ENCODE results near the gene THY1.

THY1 gene

DNA sequence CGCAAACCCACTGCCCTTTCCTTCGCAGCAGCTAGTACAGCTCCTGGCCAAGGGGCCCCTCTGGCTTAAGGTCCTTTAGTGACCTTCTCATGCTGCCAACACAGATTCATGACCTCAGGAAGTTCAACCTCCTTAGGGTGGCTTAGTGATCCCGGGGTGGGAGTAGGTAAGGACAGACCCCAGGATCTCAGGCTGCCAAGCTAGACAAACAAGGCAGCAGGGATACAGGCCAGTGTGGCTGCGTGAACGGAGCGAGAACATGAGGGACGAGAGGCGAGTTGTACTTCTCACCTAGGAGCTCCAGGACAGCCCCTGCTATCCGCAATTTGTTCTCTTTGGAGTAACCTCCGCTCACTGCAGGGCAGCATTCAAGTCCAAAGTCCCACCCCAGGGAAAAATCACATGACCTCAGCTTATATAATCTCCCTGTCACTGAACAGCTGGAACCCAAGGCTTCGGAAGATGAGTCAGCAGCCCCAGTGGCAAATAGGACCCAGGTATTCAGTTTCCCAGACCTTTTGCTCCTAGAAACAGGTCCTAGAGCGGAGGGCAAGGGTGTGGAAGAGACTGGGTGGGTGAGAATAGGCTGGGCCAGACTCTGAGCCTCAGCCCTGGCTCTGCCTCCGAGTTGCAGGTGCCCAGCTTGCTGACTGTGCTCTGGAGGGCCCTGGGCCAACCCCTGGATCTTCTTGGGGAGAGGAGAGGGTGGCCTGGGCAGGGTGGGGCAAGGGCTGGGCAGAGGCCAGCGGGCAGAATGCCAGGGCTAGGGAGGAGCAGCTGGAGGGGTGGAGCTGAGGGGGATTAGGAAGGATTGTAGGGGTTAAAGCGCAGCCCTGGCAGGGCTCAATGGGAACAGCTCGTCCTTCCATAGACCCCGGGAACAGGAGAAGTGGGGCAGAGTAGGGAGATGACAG is 54.6 kb downstream of the THY1 start:
- no peak for DNase-seq

DNA sequence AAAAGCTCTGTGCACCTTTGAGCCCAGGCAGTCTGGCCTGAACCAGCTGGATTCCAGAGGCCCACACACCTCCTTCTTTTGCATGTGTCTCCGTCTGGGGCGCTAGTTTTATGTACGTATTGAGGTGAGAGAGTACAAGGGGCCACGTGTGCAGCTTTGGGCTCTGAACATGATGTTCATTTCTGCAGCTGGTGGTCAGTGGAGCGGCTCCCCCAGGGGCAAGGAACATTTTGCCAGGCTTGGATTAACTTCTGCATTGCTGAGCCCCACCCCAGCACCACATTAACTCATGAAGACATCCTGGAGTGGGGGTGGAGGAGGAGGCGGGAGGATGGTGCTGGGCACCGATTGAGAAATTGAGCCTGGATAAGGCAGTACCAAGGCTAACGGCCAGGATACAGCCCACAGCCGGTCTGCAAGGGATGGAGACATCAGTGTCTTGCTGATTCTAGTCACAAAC is 55.3 kb downstream of the THY1 start:
- no peak for DNase-seq

Measured in fibroblast of skin of scalp (primary cell).